Fibroblast of upper back skin (primary cell): ENCODE results near the gene CHCHD4.
"Not testable (repeated sequence)": the region's sequence is repeated elsewhere in the genome, so short reads cannot be mapped to it uniquely, and the experiment has no call there.

Source experiments
- DNase-seq: peaks from one replicate; pipeline ENCODE4 v3.0.0-alpha.2; 2013

The CHCHD4 gene

GRCh38 chr3:14133876-14134275 is 9.2 kb upstream of the CHCHD4 start:
- no peak for DNase-seq

- no peak for DNase-seq
These were observed 8.6 kb upstream of the CHCHD4 start for GRCh38 chr3:14133188-14133800.

- no peak for DNase-seq
These were observed 8.0 kb upstream of the CHCHD4 start for GRCh38 chr3:14132689-14133088.

- DNase-seq: no peak
These were observed 7.5 kb upstream of the CHCHD4 start for GRCh38 chr3:14132120-14132519.

GRCh38 chr3:14131134-14131533 is 6.5 kb upstream of the CHCHD4 start:
- no peak for DNase-seq

- no peak for DNase-seq
These were observed 6.0 kb upstream of the CHCHD4 start for GRCh38 chr3:14130707-14131106.

GRCh38 chr3:14130230-14130629 is 5.6 kb upstream of the CHCHD4 start:
- DNase-seq: no peak

- DNase-seq: no peak
These were observed 4.6 kb upstream of the CHCHD4 start for GRCh38 chr3:14129296-14129695.

GRCh38 chr3:14128724-14129123 is 4.1 kb upstream of the CHCHD4 start:
- no peak for DNase-seq

- no peak for DNase-seq
These were observed 3.0 kb upstream of the CHCHD4 start for GRCh38 chr3:14127516-14128161.

GRCh38 chr3:14126887-14127505 is 2.3 kb upstream of the CHCHD4 start:
- DNase-seq: no peak

GRCh38 chr3:14126017-14126886 is 1.6 kb upstream of the CHCHD4 start:
- DNase-seq: no peak

- peak; percentile 95 for DNase-seq
These were observed 735 bp upstream of the CHCHD4 start for GRCh38 chr3:14125193-14126016.

- peak; percentile 32 for DNase-seq
These were observed 451 bp downstream of the CHCHD4 start for GRCh38 chr3:14124223-14124614.

GRCh38 chr3:14123308-14124222 is 1.1 kb downstream of the CHCHD4 start:
- no peak for DNase-seq

GRCh38 chr3:14122301-14122700 is 2.4 kb downstream of the CHCHD4 start:
- no peak for DNase-seq

GRCh38 chr3:14121859-14122258 is 2.8 kb downstream of the CHCHD4 start:
- no peak for DNase-seq

GRCh38 chr3:14120921-14121448 is 3.7 kb downstream of the CHCHD4 start:
- not testable (repeated sequence) for DNase-seq

GRCh38 chr3:14120111-14120920 is 4.4 kb downstream of the CHCHD4 start:
- DNase-seq: no peak

- no peak for DNase-seq
These were observed 5.0 kb downstream of the CHCHD4 start for GRCh38 chr3:14119651-14120050.
